Measurements from ENCODE around the gene ANXA8L1. TPM values are rescaled to one million over a fixed set of nuclear protein-coding genes. Genes with fewer than 3 reads are reported as not detected.

Gene ANXA8L1
- total and polyA plus RNA-seq, 9 of the 15 experiments (the other 6 are each of a cell fraction or from before 2014, with no cell fraction given) = not detected

DNA sequence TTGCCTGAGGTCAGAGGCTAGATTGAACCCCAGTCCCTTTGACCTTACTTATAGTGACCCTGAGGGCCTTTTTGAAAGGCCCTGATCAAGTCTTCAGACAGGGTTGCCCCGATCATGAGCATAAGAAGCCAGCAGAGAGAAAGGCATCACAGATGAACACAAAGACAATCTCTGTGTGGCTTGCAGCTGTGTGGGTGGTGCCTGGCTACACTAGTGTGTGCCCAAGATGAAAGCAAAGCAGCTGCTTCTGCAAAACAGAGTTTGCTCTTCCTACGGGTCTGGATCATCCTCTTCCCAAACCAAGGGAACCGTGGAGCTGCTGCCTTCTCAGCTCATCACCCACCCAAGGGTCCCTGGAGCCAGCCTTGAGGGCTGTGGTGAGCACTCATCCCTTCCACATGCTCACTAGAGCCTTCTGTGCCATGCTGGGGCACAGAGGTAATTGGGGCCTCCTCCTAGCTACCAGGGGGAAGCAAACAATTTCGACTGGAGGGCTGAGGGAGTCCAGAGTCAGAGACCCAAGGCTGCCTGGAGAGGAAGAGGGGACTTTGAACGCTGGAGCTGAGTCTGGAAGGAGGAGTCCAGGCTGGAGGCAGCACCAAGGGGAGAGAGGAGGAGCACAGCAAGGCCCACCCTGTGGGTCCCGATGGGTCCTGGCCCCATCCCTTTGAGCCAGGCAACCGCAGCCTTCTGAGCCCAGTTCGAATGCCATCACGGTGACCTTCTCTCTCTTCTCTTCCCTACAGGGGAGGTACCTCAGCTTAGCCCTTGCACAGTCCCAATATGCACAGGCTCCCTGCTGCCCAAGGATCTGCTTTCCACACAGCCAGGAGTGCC lies 46.5 kb upstream of the ANXA8L1 start (continued):
- TF ChIP-seq IRF1 (CRISPR knock-in tag; IDR thresholded peaks at IDR 0.05; ENCODE audit: borderline replicate concordance) (no peak), MEF2A (IDR thresholded peaks at IDR 0.05; ENCODE audit: control insufficient read depth, low read depth, low read length) (no peak), ZEB2 (IDR thresholded peaks at IDR 0.05) (no peak)

- no peak for TF ChIP-seq CEBPG (CRISPR knock-in tag; IDR thresholded peaks at IDR 0.05)
- no peak for TF ChIP-seq CEBPG (tag; conservative IDR thresholded peaks at IDR 0.05 in 1 of 2, IDR thresholded peaks at IDR 0.05 in 1 of 2)
- no peak for TF ChIP-seq GTF2E2 (tag; IDR thresholded peaks at IDR 0.05)
- TF ChIP-seq, protein P1, sequence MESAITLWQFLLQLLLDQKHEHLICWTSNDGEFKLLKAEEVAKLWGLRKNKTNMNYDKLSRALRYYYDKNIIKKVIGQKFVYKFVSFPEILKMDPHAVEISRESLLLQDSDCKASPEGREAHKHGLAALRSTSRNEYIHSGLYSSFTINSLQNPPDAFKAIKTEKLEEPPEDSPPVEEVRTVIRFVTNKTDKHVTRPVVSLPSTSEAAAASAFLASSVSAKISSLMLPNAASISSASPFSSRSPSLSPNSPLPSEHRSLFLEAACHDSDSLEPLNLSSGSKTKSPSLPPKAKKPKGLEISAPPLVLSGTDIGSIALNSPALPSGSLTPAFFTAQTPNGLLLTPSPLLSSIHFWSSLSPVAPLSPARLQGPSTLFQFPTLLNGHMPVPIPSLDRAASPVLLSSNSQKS (CRISPR knock-in tag; IDR thresholded peaks at IDR 0.05) = no peak
- TF ChIP-seq, protein P2, sequence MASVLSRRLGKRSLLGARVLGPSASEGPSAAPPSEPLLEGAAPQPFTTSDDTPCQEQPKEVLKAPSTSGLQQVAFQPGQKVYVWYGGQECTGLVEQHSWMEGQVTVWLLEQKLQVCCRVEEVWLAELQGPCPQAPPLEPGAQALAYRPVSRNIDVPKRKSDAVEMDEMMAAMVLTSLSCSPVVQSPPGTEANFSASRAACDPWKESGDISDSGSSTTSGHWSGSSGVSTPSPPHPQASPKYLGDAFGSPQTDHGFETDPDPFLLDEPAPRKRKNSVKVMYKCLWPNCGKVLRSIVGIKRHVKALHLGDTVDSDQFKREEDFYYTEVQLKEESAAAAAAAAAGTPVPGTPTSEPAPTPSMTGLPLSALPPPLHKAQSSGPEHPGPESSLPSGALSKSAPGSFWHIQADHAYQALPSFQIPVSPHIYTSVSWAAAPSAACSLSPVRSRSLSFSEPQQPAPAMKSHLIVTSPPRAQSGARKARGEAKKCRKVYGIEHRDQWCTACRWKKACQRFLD (CRISPR knock-in tag; IDR thresholded peaks at IDR 0.05) = no peak
- no peak for TF ChIP-seq NFRKB (IDR thresholded peaks at IDR 0.05; ENCODE audit: low read depth)
- TF ChIP-seq DLX4 (CRISPR knock-in tag; IDR thresholded peaks at IDR 0.05) = no peak
- no peak for TF ChIP-seq ESRRB (CRISPR knock-in tag; IDR thresholded peaks at IDR 0.05; ENCODE audit: borderline replicate concordance)
- no peak for TF ChIP-seq ZNF263 (CRISPR knock-in tag; IDR thresholded peaks at IDR 0.05; ENCODE audit: borderline replicate concordance)
- TF ChIP-seq NR1H2 (CRISPR knock-in tag; IDR thresholded peaks at IDR 0.05) = no peak
- no peaks in the 10 kb centered on the region for H3K4me1 ChIP-seq (replicated peaks in 1 of 2; ENCODE audit: control insufficient read depth in 2 of 2, insufficient read depth in 2 of 2, low read length in 2 of 2)
- DNase-seq (ENCODE audit: extremely low read depth in 1 of 4, low spot score in 3 of 4) (no peak), FAIRE-seq (no peak), ATAC-seq (peak; percentile 49; the same call in 2 of the 3 replicates)
- no peaks in the 10 kb centered on the region for H3K9me3 ChIP-seq (replicated peaks; ENCODE audit: control insufficient read depth, insufficient read depth, low read depth, low read length)
- peaks cover 4 to 57% of the 10 kb centered on the region in 2 experiments; a peak in 4 of 5 replicates for H3K27me3 ChIP-seq (ENCODE audit: control insufficient read depth in 2 of 2, insufficient read depth in 2 of 2, low read length in 2 of 2)
- no peaks in the 10 kb centered on the region for H3K79me2 ChIP-seq (ENCODE audit: control insufficient read depth, insufficient read depth, low read length)
- intact Hi-C loops (cut with micrococcal nuclease) (loop anchor here (5.0 kb wide), 1 partner anchor 102 kb away; no protein-coding TSS in a partner anchor), in situ Hi-C loops (cut with MboI) (no loop called here)
- H2AFZ ChIP-seq (ENCODE audit: low read depth, low read length) = no peak overlapping the region
- WGBS (ENCODE audit: insufficient coverage, low coverage, missing lambda C conversion rate) = 0% methylated on average over 8 of the region's 8 CpGs
- peak overlapping the region in 1 of 2 experiments; percentile 22; a peak in 1 of 4 replicates for H3K9ac ChIP-seq (ENCODE audit: insufficient read depth in 1 of 2, low read depth in 2 of 2, low read length in 2 of 2)
- no peak overlapping the region for H3K4me3 ChIP-seq
- H3K4me2 ChIP-seq (ENCODE audit: insufficient read depth, low read length) = no peak overlapping the region
- peaks cover 10% of the 10 kb centered on the region for H4K20me1 ChIP-seq (replicated peaks; ENCODE audit: control insufficient read depth, insufficient read depth, low read length)
- CTCF ChIA-PET (ENCODE audit: low intra/inter-chr PET ratio) = no interaction called here
- no peaks in the 10 kb centered on the region for H3K9me1 ChIP-seq (ENCODE audit: control insufficient read depth, insufficient read depth, low read length)
- POLR2A ChIA-PET = interaction anchor here (1.9 kb wide), 1 partner anchor 11 kb away, joined by 6 read pairs; no protein-coding TSS in a partner anchor
- no peaks in the 10 kb centered on the region for H3K36me3 ChIP-seq (ENCODE audit: control insufficient read depth, insufficient read depth, low read length)
- no peak overlapping the region for H3K27ac ChIP-seq (ENCODE audit: extremely low read depth, low read depth, low read length)
- no TSS peak for BruUV-seq (replicated peaks)
These were observed 45.9 kb upstream of the ANXA8L1 start for GRCh38 chr10:46329690-46330016.

All from K562 (cell line).